Upper lobe of left lung (tissue), 4 donors: ENCODE measurements around the gene LEO1.

ENCODE experiments used
- CTCF ChIP-seq, 6 experiments: fragments of 450-650 bp in 4 of 6; fragments of 200-600 bp in 2 of 6; sonication (generic) in 2 of 6; IDR thresholded peaks; one replicate each; pipeline ENCODE4 v1.5.1; 2016 to 2019; ENCODE audit warnings: antibody characterized with exemption in 6 of 6
- EP300 ChIP-seq, 4 donors: sonication (generic); formaldehyde crosslinking; IDR thresholded peaks; one replicate each; pipeline ENCODE4 v1.5.1; 2017; ENCODE audit warnings: antibody characterized with exemption in 4 of 4, control low read depth in 2 of 4
- POLR2A ChIP-seq, 4 donors: fragments of 450-650 bp; IDR thresholded peaks; one replicate each; pipeline ENCODE4 v1.5.1; 2016 to 2017; ENCODE audit warnings: antibody characterized with exemption in 4 of 4, mild to moderate bottlenecking in 2 of 4
- POLR2AphosphoS5 ChIP-seq, 2 donors: sonication (generic); formaldehyde crosslinking; IDR thresholded peaks; one replicate each; pipeline ENCODE4 v1.5.1; 2017; ENCODE audit warnings: antibody characterized with exemption in 2 of 2

DNA sequence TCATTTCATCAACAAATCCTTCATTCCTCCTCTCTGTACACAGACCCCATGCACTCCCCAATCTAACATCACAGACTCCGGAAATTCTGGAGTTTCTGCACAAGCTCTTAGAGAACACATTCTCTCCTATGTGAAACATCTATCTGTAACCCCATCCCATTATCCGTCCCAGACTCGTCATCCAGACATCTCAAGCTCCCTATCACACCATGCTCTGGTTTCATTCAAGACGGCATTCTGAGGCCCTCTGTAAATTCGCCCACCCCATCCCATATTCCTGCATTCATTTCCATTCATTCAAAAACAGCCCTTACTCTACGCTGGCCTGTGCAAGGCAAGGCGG is 575 bp downstream of the LEO1 start:
- TF ChIP-seq POLR2A (IDR thresholded peaks at IDR 0.05), result no peak
- TF ChIP-seq EP300 (IDR thresholded peaks at IDR 0.05), result no peak
- TF ChIP-seq CTCF (IDR thresholded peaks at IDR 0.05), result no peak
- TF ChIP-seq POLR2AphosphoS5 (IDR thresholded peaks at IDR 0.05), result no peak
